Thyroid gland (tissue), 4 donors: Measurements from ENCODE around the gene CACTIN.

Source experiments
- POLR2A ChIP-seq, 2 donors: fragments of 450-650 bp; IDR thresholded peaks; one replicate each; pipeline ENCODE4 v1.6.1; 2017; ENCODE audit warnings: antibody characterized with exemption in 2 of 2, mild to moderate bottlenecking in 2 of 2, moderate library complexity in 1 of 2
- TF ChIP-seq, protein P1 (sequence below), 6 experiments: fragments of 200-600 bp in 3 of 6; fragments of 450-650 bp in 3 of 6; sonication (generic) in 3 of 6; IDR thresholded peaks; one replicate each; pipeline ENCODE4 v1.5.1; 2016 to 2019; ENCODE audit warnings: antibody characterized with exemption in 6 of 6, mild to moderate bottlenecking in 2 of 6, inconsistent platforms in 1 of 6, moderate library complexity in 1 of 6

DNA sequence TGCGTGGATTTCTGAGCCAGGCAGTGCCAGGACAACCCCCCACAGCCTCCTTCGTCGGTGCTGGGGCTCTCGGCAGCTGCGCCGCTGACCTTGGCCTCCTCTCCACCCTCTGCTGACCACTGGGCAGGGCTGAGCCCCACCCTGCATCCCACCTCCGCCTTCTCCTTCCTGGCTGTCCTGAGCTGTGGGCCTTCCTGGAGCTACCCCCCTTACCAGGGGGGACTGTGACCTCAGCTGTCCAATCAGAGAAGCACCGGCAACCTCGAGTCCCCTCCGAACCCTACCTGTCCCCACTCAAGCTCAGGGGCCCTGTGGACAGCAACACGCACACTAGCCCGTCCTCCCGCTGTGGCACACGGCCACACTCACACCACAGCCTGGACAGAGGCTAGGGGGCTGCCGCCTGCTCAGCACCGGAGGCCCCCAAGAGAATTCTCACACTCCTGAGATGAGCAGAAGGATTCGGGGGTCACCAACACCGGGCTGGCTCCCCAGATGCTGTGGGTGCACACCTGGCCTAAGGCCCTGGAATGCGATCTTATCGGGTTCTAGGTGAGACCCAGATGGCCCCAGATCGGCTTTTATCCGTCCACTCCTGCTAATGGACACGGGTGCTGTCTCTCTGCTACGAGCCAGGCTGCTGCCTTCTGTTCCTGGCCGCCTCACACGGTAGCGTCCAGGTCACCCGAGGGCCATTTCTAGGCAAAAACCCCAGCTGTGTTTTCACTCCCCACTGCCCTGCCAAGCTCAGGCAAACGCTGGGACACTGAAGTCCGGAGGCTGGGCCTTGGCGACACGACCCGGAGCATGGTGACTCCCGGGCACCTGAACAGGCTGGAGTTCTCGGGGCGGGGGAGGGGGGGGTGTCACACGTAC, 32.5 kb upstream of the CACTIN start:
- TF ChIP-seq, protein P1, sequence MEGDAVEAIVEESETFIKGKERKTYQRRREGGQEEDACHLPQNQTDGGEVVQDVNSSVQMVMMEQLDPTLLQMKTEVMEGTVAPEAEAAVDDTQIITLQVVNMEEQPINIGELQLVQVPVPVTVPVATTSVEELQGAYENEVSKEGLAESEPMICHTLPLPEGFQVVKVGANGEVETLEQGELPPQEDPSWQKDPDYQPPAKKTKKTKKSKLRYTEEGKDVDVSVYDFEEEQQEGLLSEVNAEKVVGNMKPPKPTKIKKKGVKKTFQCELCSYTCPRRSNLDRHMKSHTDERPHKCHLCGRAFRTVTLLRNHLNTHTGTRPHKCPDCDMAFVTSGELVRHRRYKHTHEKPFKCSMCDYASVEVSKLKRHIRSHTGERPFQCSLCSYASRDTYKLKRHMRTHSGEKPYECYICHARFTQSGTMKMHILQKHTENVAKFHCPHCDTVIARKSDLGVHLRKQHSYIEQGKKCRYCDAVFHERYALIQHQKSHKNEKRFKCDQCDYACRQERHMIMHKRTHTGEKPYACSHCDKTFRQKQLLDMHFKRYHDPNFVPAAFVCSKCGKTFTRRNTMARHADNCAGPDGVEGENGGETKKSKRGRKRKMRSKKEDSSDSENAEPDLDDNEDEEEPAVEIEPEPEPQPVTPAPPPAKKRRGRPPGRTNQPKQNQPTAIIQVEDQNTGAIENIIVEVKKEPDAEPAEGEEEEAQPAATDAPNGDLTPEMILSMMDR (IDR thresholded peaks at IDR 0.05) = no peak
- no peak for TF ChIP-seq POLR2A (IDR thresholded peaks at IDR 0.05)
